Measurements from ENCODE around the gene KLHL30.
"Not testable (repeated sequence)": the region's sequence is repeated elsewhere in the genome, so short reads cannot be mapped to it uniquely, and the experiment has no call there.

KLHL30 gene

DNA sequence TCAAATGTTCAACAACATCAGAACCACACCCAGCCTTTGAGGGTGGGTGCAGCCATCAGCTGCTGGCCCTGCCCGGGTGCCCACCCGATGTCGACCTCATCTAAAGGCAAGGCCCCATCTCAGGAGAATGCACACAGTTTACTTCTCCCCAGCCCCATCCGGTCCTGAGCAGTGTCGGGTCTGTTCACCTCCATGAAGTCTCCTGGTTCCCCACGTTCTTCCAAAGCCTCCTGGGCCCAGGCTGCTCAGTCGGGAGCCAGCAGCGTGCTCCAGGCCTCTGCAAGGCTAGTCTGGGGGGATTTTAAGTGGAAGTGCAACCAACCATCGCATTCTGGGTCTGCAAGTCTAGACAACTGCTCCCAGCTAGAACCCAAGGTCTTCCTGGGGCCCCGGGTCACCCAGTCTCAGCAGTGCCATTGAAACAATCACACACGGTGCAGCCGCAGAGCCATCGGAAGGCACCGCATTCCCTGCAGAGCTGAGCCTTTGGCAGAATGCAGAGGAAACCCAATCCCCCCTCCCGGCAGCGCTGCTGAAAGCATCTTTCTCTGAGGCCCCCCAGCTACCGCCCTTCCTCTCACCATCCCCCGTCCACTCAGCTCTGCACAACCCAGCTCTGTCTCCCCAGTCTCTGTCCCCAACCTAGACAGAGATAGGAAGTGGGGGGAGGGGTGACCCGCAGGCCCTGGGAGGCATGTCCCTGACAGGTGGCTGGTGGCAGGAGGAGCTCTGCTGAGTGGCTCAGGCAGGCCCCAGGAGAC is 29.9 kb upstream of the KLHL30 start:
- H3K4me3 ChIP-seq (ENCODE audit: low read depth, low read length), result no peak overlapping the region
- TF ChIP-seq, protein P1, sequence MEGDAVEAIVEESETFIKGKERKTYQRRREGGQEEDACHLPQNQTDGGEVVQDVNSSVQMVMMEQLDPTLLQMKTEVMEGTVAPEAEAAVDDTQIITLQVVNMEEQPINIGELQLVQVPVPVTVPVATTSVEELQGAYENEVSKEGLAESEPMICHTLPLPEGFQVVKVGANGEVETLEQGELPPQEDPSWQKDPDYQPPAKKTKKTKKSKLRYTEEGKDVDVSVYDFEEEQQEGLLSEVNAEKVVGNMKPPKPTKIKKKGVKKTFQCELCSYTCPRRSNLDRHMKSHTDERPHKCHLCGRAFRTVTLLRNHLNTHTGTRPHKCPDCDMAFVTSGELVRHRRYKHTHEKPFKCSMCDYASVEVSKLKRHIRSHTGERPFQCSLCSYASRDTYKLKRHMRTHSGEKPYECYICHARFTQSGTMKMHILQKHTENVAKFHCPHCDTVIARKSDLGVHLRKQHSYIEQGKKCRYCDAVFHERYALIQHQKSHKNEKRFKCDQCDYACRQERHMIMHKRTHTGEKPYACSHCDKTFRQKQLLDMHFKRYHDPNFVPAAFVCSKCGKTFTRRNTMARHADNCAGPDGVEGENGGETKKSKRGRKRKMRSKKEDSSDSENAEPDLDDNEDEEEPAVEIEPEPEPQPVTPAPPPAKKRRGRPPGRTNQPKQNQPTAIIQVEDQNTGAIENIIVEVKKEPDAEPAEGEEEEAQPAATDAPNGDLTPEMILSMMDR (conservative IDR thresholded peaks at IDR 0.05; ENCODE audit: low read depth, low read length), result no peak
- no peak for DNase-seq (ENCODE audit: low read depth)

DNA sequence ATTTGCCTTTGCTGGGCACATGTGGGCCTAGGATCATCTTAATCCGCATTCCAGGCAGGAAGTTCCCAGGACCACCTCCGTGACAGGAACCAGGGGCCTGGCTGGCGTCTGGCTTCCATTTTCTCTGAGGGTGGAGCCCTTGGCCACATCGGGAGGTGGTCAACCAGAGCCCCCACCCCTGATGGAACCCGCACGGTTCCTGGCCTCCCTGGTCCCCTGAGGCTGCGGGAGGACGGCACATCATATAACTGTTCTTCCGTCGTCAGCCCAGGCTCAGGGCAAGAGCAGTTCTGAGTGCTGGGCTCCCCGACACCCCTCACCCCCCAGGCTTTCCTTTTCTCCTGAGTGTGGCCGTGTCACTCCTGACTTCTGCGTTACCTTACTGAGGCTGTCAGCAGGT is 24.9 kb upstream of the KLHL30 start:
- TF ChIP-seq, protein P1 (conservative IDR thresholded peaks at IDR 0.05; ENCODE audit: low read depth, low read length), result no peak
- H3K4me3 ChIP-seq (ENCODE audit: low read depth, low read length), result no peak overlapping the region
- no peak for DNase-seq (ENCODE audit: low read depth)

DNA sequence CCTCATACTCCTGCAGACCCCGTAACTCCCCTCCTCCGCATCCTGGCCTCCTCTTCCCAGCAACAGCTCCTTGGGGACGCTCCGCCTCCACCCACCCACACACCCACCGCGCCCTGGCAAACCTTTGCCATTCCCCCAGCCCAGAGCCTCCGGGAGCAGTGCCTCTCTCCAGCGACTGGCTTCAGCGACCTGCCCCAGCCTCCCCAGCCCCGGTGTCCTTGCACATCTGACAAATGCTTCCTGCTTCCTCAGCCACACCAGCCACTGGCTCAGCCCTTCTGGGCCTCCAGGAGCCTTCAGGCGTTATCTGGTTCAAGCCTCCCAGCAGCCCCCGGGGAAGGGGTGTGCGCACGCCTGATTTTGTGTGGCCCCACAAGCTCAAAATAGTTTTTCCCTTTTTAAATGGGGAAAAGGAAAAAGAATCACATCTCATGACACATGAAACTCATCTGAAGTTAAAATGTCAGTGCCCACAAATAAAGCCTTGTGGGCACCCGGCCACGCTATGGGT is 24.1 kb upstream of the KLHL30 start:
- no peak for DNase-seq (ENCODE audit: low read depth)
- H3K4me3 ChIP-seq (ENCODE audit: low read depth, low read length), result no peak overlapping the region
- TF ChIP-seq, protein P1 (conservative IDR thresholded peaks at IDR 0.05; ENCODE audit: low read depth, low read length), result no peak

DNA sequence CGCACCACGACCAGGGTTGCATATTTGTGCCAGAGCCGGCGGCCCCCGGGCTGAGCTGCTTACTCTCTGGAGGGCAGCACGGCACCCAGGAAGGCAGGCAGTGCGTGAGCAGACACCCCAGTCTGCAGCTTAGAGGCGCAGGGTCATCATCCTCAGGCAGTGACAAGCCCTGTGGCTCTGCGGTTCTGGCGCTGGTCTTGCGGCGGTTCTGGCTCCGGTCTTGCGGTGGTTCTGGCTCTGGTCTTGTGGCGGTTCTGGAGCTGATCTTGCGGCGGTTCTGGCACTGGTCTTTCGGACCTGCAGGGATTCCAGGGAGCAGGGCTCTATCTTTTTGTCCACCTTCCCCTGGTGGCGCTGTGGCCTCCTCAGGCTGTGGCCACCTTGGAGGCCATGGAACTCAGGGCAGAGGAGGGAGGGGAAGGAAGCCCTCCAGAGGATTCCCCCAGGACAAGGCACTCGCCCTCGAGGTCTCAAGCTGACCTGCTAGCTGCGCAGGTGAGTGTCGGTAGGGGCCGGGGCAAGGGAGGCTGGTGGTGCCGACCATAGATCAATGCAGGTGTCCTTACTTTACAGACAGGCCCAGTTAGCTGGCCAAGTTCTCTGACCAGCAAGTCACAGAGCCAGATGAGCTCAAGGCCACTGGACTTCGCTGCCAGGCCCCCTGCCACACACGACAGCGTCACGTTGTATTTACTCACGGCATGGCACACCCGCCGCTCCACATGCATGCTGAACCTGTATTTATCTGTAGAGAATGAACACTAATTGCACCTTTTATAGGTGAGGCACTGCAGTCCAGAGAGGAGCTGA is 23.4 kb upstream of the KLHL30 start:
- TF ChIP-seq, protein P1 (conservative IDR thresholded peaks at IDR 0.05; ENCODE audit: low read depth, low read length), result no peak
- no peak for DNase-seq (ENCODE audit: low read depth)
- no peak overlapping the region for H3K4me3 ChIP-seq (ENCODE audit: low read depth, low read length)

DNA sequence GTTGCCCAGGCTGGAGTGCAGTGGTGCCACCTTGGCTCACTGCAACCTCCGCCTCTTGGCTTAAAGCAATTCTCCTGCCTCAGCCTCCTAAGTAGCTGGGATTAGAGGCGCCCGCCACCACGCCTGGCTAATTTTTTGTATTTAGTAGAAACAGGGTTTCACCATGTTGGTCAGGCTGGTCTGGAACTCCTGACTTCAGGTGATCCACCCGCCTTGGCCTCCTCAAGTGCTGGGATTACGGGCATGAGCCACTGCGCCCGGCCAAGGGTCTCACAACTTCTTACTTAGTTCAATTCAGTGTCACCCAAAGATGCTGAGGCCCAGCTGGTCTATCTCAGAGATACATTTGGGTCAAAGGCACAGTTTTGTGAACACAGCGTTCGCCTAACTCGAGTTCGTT is 22.8 kb upstream of the KLHL30 start:
- H3K4me3 ChIP-seq (ENCODE audit: low read depth, low read length); DNase-seq (ENCODE audit: low read depth): not testable (repeated sequence)

DNA sequence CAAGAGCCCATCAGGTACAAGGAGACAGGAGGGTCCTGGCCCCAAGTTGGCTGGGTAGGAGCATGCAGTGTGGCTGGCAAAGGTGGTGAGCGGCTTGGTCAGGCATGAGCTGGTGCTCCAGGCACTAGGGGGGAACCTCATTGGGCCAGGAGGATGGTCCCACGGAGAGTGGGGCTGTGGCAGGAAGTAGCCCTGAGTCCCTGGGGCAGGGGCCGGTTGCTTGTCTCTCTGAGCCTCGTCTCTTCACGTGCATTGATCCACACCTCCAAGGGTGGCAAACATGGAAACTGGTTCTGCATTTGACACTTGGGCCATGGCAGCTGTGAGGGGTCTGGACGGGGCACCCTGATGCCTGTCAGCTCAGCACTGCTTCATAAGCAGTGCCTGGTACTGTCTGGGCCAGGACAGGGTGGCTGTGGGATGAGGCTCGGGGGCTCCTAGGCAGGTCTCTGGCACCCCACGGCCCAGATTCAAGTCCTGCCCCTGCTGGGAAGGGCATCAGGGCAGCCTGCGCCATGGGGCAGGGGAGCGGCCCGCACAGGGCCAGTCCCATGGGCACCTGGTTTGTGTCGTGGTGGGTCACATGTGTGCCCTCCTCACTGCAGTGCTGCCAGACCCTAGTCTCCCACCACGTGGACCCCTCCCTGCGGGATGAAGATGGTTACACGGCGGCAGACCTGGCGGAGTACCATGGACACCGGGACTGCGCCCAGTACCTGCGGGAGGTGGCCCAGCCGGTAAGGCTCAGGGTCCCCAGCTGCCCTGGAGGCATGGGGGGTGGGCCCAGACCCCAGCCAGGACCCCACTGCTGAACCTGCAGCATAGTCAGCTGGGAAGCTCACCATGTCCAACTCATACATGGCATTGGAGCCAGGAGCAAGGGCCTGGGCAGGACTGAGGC is 21.9 kb upstream of the KLHL30 start:
- H3K4me3 ChIP-seq (ENCODE audit: low read depth, low read length), result no peak overlapping the region
- no peak for DNase-seq (ENCODE audit: low read depth)
- TF ChIP-seq, protein P1 (conservative IDR thresholded peaks at IDR 0.05; ENCODE audit: low read depth, low read length), result no peak

Data from choroid plexus epithelial cell (primary cell).